HepG2 (cell line): ENCODE results near the gene HAP1. TPM values are rescaled to one million over a fixed set of nuclear protein-coding genes. Genes with fewer than 3 reads are reported as not detected.

Source experiments
- ATF1 ChIP-seq: IDR thresholded peaks from 2 replicates; pipeline ENCODE4 v1.6.1; 2016; ENCODE audit warnings: mild to moderate bottlenecking, control low read depth
- ATM ChIP-seq: fragments of 450-650 bp; IDR thresholded peaks from 2 replicates; pipeline ENCODE4 v1.7.1; 2017; ENCODE audit warnings: mild to moderate bottlenecking, borderline replicate concordance
- CREB1 ChIP-seq, 2 experiments: fragments of 450-650 bp in 1 of 2; IDR thresholded peaks; 2 replicates each; pipeline ENCODE4 v1.6.1; 2016 to 2017; ENCODE audit warnings: control low read depth in 1 of 2, mild to moderate bottlenecking in 1 of 2, missing compliant biosample characterization in 1 of 2, missing genetic modification characterization in 1 of 2
- ELF1 ChIP-seq: sonication (generic); formaldehyde crosslinking; IDR thresholded peaks from 2 replicates; pipeline ENCODE4 v1.4.0; 2020; ENCODE audit warnings: missing genetic modification reagents
- GABPB1 ChIP-seq: IDR thresholded peaks from 2 replicates; pipeline ENCODE4 v1.6.1; 2016; ENCODE audit warnings: mild to moderate bottlenecking, missing genetic modification reagents, moderate library complexity, missing compliant biosample characterization
- GFI1 ChIP-seq: sonication (generic); formaldehyde crosslinking; IDR thresholded peaks from 2 replicates; pipeline ENCODE4 v1.5.0; 2020; ENCODE audit warnings: missing genetic modification reagents, mild to moderate bottlenecking, borderline replicate concordance
- MBNL3 ChIP-seq: fragments of 250-450 bp; sonication (Bioruptor Pico); conservative IDR thresholded peaks from 2 replicates; pipeline ENCODE4 v1.8.0; 2022; ENCODE audit warnings: mild to moderate bottlenecking, inconsistent platforms
- SRY ChIP-seq: sonication (generic); formaldehyde crosslinking; IDR thresholded peaks from 2 replicates; pipeline ENCODE4 v1.8.0; 2022; ENCODE audit warnings: mild to moderate bottlenecking, missing genetic modification reagents
- TBL1XR1 ChIP-seq: fragments of 150-350 bp; IDR thresholded peaks from 2 replicates; pipeline ENCODE4 v1.6.1; 2014; ENCODE audit warnings: borderline replicate concordance, low read length; ENCODE audit not compliant: partially characterized antibody
- TCF12 ChIP-seq, 2 experiments: fragments of 450-650 bp in 1 of 2; sonication (generic) in 1 of 2; formaldehyde crosslinking in 1 of 2; IDR thresholded peaks; 2 replicates each; pipeline versions ENCODE4 v1.6.1 to v1.8.0; 2017 to 2022; ENCODE audit warnings: antibody characterized with exemption in 1 of 2, mild to moderate bottlenecking in 1 of 2, missing genetic modification reagents in 1 of 2, moderate library complexity in 1 of 2
- TCF7 ChIP-seq: sonication (generic); IDR thresholded peaks from 2 replicates; pipeline ENCODE4 v1.6.1; 2016; ENCODE audit warnings: antibody characterized with exemption, low read depth
- ZFP41 ChIP-seq: sonication (generic); formaldehyde crosslinking; IDR thresholded peaks from 2 replicates; pipeline ENCODE4 v1.4.0; 2020; ENCODE audit warnings: mild to moderate bottlenecking, missing genetic modification reagents, borderline replicate concordance
- ZKSCAN1 ChIP-seq: fragments of 150-350 bp; IDR thresholded peaks from 2 replicates; pipeline ENCODE4 v1.6.1; 2014; ENCODE audit warnings: low read length
- ZNF432 ChIP-seq: sonication (generic); formaldehyde crosslinking; IDR thresholded peaks from 2 replicates; pipeline ENCODE4 v1.5.0; 2020; ENCODE audit warnings: missing genetic modification reagents, mild to moderate bottlenecking, borderline replicate concordance
- ZNF547 ChIP-seq: sonication (generic); formaldehyde crosslinking; IDR thresholded peaks from 2 replicates; pipeline ENCODE4 v1.5.1; 2020; ENCODE audit warnings: mild to moderate bottlenecking, missing genetic modification reagents
- ZNF782 ChIP-seq: sonication (generic); formaldehyde crosslinking; IDR thresholded peaks from 2 replicates; pipeline ENCODE4 v1.4.0; 2020; ENCODE audit warnings: missing genetic modification reagents, mild to moderate bottlenecking, borderline replicate concordance
- ZSCAN30 ChIP-seq: sonication (generic); formaldehyde crosslinking; IDR thresholded peaks from 2 replicates; pipeline ENCODE4 v1.5.0; 2020; ENCODE audit warnings: mild to moderate bottlenecking, missing genetic modification reagents
- polyA plus RNA-seq, 8 experiments: library from polyadenylated mRNA; depleted of rRNA in 3 of 8; stranded (reverse) in 7 of 8; unstranded in 1 of 8; fragments of >200 nt; fragmentation: Illumina TruSeq in 4 of 8; extraction: Trizol in 4 of 8; gene quantifications; 2 replicates each; pipeline versions ENCODE4 v1.2.1 to v1.2.3, GENCODE V29; 2011 to 2016; ENCODE audit warnings: low read depth in 4 of 8, missing spikeins in 1 of 8, mixed read lengths in 1 of 8; ENCODE audit not compliant: insufficient read depth in 1 of 8
- total RNA-seq, 5 experiments: library from RNA; depleted of rRNA; stranded (reverse); fragments of >200 nt; fragmentation: Illumina TruSeq; extraction: Trizol; gene quantifications; 2 replicates each; pipeline ENCODE4 v1.2.3, GENCODE V29; 2016; ENCODE audit warnings: low read depth in 1 of 5
- TF ChIP-seq, protein P1 (sequence below): sonication (generic); formaldehyde crosslinking; IDR thresholded peaks from 2 replicates; pipeline ENCODE4 v1.4.0; 2020; ENCODE audit warnings: missing genetic modification reagents
- TF ChIP-seq, protein P2 (sequence below): sonication (generic); formaldehyde crosslinking; IDR thresholded peaks from 2 replicates; pipeline ENCODE4 v1.4.0; 2020; ENCODE audit warnings: mild to moderate bottlenecking, missing genetic modification reagents
- TF ChIP-seq, protein P3 (sequence below): sonication (generic); formaldehyde crosslinking; IDR thresholded peaks from 2 replicates; pipeline ENCODE4 v1.4.0; 2020; ENCODE audit warnings: missing genetic modification reagents, borderline replicate concordance
- TF ChIP-seq, protein P4 (sequence below): sonication (generic); formaldehyde crosslinking; IDR thresholded peaks from 2 replicates; pipeline ENCODE4 v1.4.0; 2020; ENCODE audit warnings: missing genetic modification reagents, borderline replicate concordance

HAP1 gene
- total and polyA plus RNA-seq, 2 of the 13 experiments (the other 11 are each of a cell fraction or from before 2014, with no cell fraction given): 0.07 TPM

DNA sequence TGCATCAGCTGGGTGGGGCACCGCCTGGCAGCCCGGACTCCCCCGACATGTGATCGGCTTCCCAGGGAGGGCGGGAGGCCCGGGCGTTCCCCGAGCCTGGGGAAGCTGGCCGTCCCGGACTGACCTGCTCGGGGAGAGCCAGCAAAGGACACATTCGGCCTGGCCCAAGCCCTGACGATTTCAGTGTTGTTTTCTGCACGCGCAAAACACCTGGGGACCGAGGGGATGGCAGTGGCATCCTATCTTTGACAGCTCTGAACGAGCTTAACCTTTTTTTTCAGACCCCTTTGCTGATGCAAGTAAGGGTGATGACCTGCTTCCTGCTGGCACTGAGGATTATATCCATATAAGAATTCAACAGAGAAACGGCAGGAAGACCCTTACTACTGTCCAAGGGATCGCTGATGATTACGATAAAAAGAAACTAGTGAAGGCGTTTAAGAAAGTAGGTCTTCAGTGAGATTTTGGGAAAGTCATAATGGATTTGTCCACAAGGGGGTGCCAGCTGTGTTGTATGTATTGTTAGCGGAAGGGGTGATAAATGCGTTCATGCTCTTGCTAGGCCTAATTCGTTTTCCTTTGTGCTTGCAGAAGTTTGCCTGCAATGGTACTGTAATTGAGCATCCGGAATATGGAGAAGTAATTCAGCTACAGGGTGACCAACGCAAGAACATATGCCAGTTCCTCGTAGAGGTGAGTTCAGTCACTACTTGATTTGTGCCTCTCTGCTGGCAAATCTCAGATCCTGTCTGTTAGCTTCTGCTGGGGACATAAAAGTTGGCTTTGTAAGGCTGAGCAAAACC is 44.7 kb downstream of the HAP1 start (continued):
- TF ChIP-seq ZKSCAN1 (no peak), ATM (no peak), ELF1 (CRISPR knock-in tag) (no peak), ZSCAN30 (CRISPR knock-in tag) (peak; percentile 84; the same call in 1 of the 2 replicates), ZNF547 (CRISPR knock-in tag) (no peak), TBL1XR1 (peak; percentile 6), ZFP41 (0 out of 2 replicates have a peak, but pooled peaks have one; percentile 28), MBNL3 (no peak), ZNF432 (CRISPR knock-in tag) (no peak), SRY (peak; percentile 21; the same call in 1 of the 2 replicates), CREB1 (IDR thresholded peaks at IDR 0.05) (no peak), CREB1 (CRISPR knock-in tag; IDR thresholded peaks at IDR 0.05) (peak; percentile 88), TCF7 (no peak), ATF1 (CRISPR knock-in tag) (peak; percentile 67; the same call in 1 of the 2 replicates), GABPB1 (CRISPR knock-in tag) (0 out of 2 replicates have a peak, but pooled peaks have one; percentile 93), ZNF782 (CRISPR knock-in tag) (peak; percentile 8; the same call in 1 of the 2 replicates), GFI1 (CRISPR knock-in tag) (no peak), TCF12 (IDR thresholded peaks at IDR 0.05) (no peak), TCF12 (CRISPR knock-in tag; IDR thresholded peaks at IDR 0.05) (no peak)
- TF ChIP-seq, protein P1, sequence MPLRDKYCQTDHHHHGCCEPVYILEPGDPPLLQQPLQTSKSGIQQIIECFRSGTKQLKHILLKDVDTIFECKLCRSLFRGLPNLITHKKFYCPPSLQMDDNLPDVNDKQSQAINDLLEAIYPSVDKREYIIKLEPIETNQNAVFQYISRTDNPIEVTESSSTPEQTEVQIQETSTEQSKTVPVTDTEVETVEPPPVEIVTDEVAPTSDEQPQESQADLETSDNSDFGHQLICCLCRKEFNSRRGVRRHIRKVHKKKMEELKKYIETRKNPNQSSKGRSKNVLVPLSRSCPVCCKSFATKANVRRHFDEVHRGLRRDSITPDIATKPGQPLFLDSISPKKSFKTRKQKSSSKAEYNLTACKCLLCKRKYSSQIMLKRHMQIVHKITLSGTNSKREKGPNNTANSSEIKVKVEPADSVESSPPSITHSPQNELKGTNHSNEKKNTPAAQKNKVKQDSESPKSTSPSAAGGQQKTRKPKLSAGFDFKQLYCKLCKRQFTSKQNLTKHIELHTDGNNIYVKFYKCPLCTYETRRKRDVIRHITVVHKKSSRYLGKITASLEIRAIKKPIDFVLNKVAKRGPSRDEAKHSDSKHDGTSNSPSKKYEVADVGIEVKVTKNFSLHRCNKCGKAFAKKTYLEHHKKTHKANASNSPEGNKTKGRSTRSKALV (CRISPR knock-in tag): no peak; the same call in 1 of the 2 replicates
- TF ChIP-seq, protein P2, sequence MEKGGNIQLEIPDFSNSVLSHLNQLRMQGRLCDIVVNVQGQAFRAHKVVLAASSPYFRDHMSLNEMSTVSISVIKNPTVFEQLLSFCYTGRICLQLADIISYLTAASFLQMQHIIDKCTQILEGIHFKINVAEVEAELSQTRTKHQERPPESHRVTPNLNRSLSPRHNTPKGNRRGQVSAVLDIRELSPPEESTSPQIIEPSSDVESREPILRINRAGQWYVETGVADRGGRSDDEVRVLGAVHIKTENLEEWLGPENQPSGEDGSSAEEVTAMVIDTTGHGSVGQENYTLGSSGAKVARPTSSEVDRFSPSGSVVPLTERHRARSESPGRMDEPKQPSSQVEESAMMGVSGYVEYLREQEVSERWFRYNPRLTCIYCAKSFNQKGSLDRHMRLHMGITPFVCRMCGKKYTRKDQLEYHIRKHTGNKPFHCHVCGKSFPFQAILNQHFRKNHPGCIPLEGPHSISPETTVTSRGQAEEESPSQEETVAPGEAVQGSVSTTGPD (CRISPR knock-in tag): no peak
- TF ChIP-seq, protein P3, sequence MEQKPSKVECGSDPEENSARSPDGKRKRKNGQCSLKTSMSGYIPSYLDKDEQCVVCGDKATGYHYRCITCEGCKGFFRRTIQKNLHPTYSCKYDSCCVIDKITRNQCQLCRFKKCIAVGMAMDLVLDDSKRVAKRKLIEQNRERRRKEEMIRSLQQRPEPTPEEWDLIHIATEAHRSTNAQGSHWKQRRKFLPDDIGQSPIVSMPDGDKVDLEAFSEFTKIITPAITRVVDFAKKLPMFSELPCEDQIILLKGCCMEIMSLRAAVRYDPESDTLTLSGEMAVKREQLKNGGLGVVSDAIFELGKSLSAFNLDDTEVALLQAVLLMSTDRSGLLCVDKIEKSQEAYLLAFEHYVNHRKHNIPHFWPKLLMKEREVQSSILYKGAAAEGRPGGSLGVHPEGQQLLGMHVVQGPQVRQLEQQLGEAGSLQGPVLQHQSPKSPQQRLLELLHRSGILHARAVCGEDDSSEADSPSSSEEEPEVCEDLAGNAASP (CRISPR knock-in tag): 0 out of 2 replicates have a peak, but pooled peaks have one; percentile 2
- TF ChIP-seq, protein P4, sequence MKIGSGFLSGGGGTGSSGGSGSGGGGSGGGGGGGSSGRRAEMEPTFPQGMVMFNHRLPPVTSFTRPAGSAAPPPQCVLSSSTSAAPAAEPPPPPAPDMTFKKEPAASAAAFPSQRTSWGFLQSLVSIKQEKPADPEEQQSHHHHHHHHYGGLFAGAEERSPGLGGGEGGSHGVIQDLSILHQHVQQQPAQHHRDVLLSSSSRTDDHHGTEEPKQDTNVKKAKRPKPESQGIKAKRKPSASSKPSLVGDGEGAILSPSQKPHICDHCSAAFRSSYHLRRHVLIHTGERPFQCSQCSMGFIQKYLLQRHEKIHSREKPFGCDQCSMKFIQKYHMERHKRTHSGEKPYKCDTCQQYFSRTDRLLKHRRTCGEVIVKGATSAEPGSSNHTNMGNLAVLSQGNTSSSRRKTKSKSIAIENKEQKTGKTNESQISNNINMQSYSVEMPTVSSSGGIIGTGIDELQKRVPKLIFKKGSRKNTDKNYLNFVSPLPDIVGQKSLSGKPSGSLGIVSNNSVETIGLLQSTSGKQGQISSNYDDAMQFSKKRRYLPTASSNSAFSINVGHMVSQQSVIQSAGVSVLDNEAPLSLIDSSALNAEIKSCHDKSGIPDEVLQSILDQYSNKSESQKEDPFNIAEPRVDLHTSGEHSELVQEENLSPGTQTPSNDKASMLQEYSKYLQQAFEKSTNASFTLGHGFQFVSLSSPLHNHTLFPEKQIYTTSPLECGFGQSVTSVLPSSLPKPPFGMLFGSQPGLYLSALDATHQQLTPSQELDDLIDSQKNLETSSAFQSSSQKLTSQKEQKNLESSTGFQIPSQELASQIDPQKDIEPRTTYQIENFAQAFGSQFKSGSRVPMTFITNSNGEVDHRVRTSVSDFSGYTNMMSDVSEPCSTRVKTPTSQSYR (CRISPR knock-in tag): no peak
